ENCODE measurements around the gene CRELD2.

Gene CRELD2

DNA sequence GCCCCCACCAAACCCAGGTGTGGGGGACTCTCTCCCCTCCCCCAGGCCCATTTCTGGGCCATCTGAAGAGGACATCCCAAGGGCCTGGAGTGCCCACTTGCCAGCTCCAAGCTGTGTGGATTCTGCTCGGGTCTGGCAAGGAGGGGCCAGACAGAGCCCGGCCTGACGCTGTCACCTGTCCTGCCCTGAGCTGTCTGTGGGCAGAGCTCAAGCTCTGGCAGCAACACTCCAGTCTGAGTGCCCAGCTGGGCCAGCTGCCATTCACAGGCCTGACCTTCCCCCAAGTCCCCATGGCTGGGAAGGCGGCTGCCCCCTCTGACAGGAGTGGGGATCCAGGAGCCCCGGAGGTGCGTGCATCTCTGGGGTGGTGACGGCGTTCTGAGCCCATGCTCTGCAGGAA is 35.9 kb downstream of the CRELD2 start:
- Histone ChIP-seq H3K36me3 (ENCODE audit: control insufficient read depth in 2 of 2, insufficient read depth in 2 of 2, low read length in 2 of 2) (no peaks in the 10 kb centered on the region), H3K9ac (ENCODE audit: low read length in 2 of 2) (no peak overlapping the region), H3K27me3 (ENCODE audit: control insufficient read depth in 1 of 2, insufficient read depth in 2 of 2, low read length in 2 of 2) (no peaks in the 10 kb centered on the region), H3K9me3 (ENCODE audit: control insufficient read depth in 2 of 2, low read length in 2 of 2) (no peaks in the 10 kb centered on the region), H3K4me1 (ENCODE audit: control insufficient read depth, insufficient read depth, low read length) (peaks cover 20% of the 10 kb centered on the region), H3K4me3 (ENCODE audit: low read length in 2 of 2) (no peak overlapping the region), H3K27ac (ENCODE audit: low read length) (no peak overlapping the region)

- H3K4me3 ChIP-seq (ENCODE audit: low read length in 2 of 2) = no peak overlapping the region
- H3K27me3 ChIP-seq (ENCODE audit: control insufficient read depth in 1 of 2, insufficient read depth in 2 of 2, low read length in 2 of 2) = no peaks in the 10 kb centered on the region
- H3K9me3 ChIP-seq (ENCODE audit: control insufficient read depth in 2 of 2, low read length in 2 of 2) = no peaks in the 10 kb centered on the region
- no peak overlapping the region for H3K27ac ChIP-seq (ENCODE audit: low read length)
- H3K36me3 ChIP-seq (ENCODE audit: control insufficient read depth in 2 of 2, insufficient read depth in 2 of 2, low read length in 2 of 2) = no peaks in the 10 kb centered on the region
- peaks cover 27% of the 10 kb centered on the region for H3K4me1 ChIP-seq (ENCODE audit: control insufficient read depth, insufficient read depth, low read length)
- H3K9ac ChIP-seq (ENCODE audit: low read length in 2 of 2) = no peak overlapping the region
Observed at GRCh38 chr22:49954991-49955580, 36.7 kb downstream of the CRELD2 start.

GRCh38 chr22:49955581-49956417 is 37.4 kb downstream of the CRELD2 start:
- Histone ChIP-seq H3K4me1 (ENCODE audit: control insufficient read depth, insufficient read depth, low read length) (peaks cover 27% of the 10 kb centered on the region), H3K27ac (ENCODE audit: low read length) (no peak overlapping the region), H3K4me3 (ENCODE audit: low read length in 2 of 2) (no peak overlapping the region), H3K9ac (ENCODE audit: low read length in 2 of 2) (no peak overlapping the region), H3K9me3 (ENCODE audit: control insufficient read depth in 2 of 2, low read length in 2 of 2) (no peaks in the 10 kb centered on the region), H3K36me3 (ENCODE audit: control insufficient read depth in 2 of 2, insufficient read depth in 2 of 2, low read length in 2 of 2) (no peaks in the 10 kb centered on the region), H3K27me3 (ENCODE audit: control insufficient read depth in 1 of 2, insufficient read depth in 2 of 2, low read length in 2 of 2) (no peaks in the 10 kb centered on the region)

DNA sequence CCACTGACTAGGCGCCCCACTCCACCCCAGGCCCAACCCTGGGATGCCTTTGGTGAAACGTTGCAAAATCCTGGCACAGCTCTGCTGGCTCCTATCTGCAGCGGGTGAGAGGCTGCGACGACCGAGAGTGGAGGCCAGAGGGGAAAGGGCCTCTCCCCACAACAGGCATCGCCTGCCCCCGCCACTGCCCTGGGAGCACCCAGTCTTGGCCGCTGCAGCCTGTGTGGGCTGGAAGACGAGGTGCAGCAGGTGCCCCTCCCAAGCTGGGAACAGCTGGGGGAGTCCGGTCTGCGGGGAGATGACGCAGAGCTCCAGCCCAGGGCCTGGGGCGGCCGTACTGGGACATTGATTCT is 38.0 kb downstream of the CRELD2 start:
- H3K9me3 ChIP-seq (ENCODE audit: control insufficient read depth in 2 of 2, low read length in 2 of 2) = no peaks in the 10 kb centered on the region
- H3K36me3 ChIP-seq (ENCODE audit: control insufficient read depth in 2 of 2, insufficient read depth in 2 of 2, low read length in 2 of 2) = no peaks in the 10 kb centered on the region
- no peak overlapping the region for H3K4me3 ChIP-seq (ENCODE audit: low read length in 2 of 2)
- H3K9ac ChIP-seq (ENCODE audit: low read length in 2 of 2) = no peak overlapping the region
- no peaks in the 10 kb centered on the region for H3K27me3 ChIP-seq (ENCODE audit: control insufficient read depth in 1 of 2, insufficient read depth in 2 of 2, low read length in 2 of 2)
- peaks cover 29% of the 10 kb centered on the region for H3K4me1 ChIP-seq (ENCODE audit: control insufficient read depth, insufficient read depth, low read length)
- no peak overlapping the region for H3K27ac ChIP-seq (ENCODE audit: low read length)

DNA sequence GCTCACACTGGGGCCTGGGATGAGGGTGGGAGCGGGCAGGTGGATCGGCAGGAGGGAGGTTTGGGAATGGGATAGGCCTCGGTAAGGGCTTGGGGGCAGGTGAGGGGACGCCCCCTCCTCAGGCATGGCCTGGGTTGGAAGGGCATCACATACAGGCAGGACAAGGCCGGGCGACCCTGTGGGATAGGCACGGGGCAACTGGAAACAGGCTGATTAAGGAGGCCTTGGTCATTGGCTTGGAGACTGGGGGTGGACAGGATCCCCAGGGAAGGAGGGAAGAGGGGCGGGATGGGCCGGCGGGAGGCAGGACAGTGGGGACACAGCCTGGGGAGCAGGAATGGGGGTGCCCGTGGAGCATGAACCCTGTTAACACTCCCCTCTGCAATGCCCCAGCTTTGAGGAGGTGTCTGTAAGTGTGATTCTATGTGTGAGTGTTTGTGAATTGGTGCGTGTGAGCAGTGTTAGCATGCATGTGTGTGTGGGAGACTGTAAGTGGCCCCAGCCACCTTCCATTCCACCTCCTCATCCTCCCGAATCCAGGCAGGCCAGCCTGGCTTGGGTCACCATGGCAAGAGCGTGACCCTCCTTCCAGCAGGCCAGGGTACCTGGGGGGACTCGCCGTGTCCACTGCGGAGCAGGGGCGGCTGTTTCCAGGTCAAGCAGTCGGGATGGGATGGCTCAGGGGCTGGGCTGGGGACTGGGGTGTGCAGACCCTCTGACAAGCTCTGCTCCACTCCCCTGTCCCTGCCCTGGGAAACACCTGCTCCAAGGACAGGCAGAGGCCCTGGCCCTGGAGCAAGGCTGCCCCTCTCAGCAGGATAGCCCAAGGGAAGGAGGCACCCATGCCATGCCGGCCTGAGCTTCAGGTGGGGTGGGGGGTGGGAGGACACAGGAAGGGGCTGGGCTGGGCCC is 38.7 kb downstream of the CRELD2 start:
- no peaks in the 10 kb centered on the region for H3K27me3 ChIP-seq (ENCODE audit: control insufficient read depth in 1 of 2, insufficient read depth in 2 of 2, low read length in 2 of 2)
- peaks cover 35% of the 10 kb centered on the region for H3K4me1 ChIP-seq (ENCODE audit: control insufficient read depth, insufficient read depth, low read length)
- no peak overlapping the region for H3K27ac ChIP-seq (ENCODE audit: low read length)
- no peak overlapping the region for H3K9ac ChIP-seq (ENCODE audit: low read length in 2 of 2)
- no peaks in the 10 kb centered on the region for H3K36me3 ChIP-seq (ENCODE audit: control insufficient read depth in 2 of 2, insufficient read depth in 2 of 2, low read length in 2 of 2)
- no peaks in the 10 kb centered on the region for H3K9me3 ChIP-seq (ENCODE audit: control insufficient read depth in 2 of 2, low read length in 2 of 2)
- no peak overlapping the region for H3K4me3 ChIP-seq (ENCODE audit: low read length in 2 of 2)

GRCh38 chr22:49957826-49958365 is 39.5 kb downstream of the CRELD2 start:
- H3K36me3 ChIP-seq (ENCODE audit: control insufficient read depth in 2 of 2, insufficient read depth in 2 of 2, low read length in 2 of 2) = peaks cover 0 to 2% of the 10 kb centered on the region in 2 donors
- no peak overlapping the region for H3K4me3 ChIP-seq (ENCODE audit: low read length in 2 of 2)
- H3K4me1 ChIP-seq (ENCODE audit: control insufficient read depth, insufficient read depth, low read length) = peaks cover 35% of the 10 kb centered on the region
- no peak overlapping the region for H3K27ac ChIP-seq (ENCODE audit: low read length)
- H3K9ac ChIP-seq (ENCODE audit: low read length in 2 of 2) = no peak overlapping the region
- no peaks in the 10 kb centered on the region for H3K9me3 ChIP-seq (ENCODE audit: control insufficient read depth in 2 of 2, low read length in 2 of 2)
- no peaks in the 10 kb centered on the region for H3K27me3 ChIP-seq (ENCODE audit: control insufficient read depth in 1 of 2, insufficient read depth in 2 of 2, low read length in 2 of 2)

GRCh38 chr22:49958366-49958921 is 40.0 kb downstream of the CRELD2 start:
- no peak overlapping the region for H3K9ac ChIP-seq (ENCODE audit: low read length in 2 of 2)
- H3K4me1 ChIP-seq (ENCODE audit: control insufficient read depth, insufficient read depth, low read length) = peaks cover 37% of the 10 kb centered on the region
- no peaks in the 10 kb centered on the region for H3K9me3 ChIP-seq (ENCODE audit: control insufficient read depth in 2 of 2, low read length in 2 of 2)
- H3K27ac ChIP-seq (ENCODE audit: low read length) = no peak overlapping the region
- H3K4me3 ChIP-seq (ENCODE audit: low read length in 2 of 2) = no peak overlapping the region
- peaks cover 4% of the 10 kb centered on the region in 2 donors for H3K36me3 ChIP-seq (ENCODE audit: control insufficient read depth in 2 of 2, insufficient read depth in 2 of 2, low read length in 2 of 2)
- no peaks in the 10 kb centered on the region for H3K27me3 ChIP-seq (ENCODE audit: control insufficient read depth in 1 of 2, insufficient read depth in 2 of 2, low read length in 2 of 2)

GRCh38 chr22:49958931-49959781 is 40.7 kb downstream of the CRELD2 start:
- H3K4me1 ChIP-seq (ENCODE audit: control insufficient read depth, insufficient read depth, low read length) = peaks cover 36% of the 10 kb centered on the region
- no peaks in the 10 kb centered on the region for H3K27me3 ChIP-seq (ENCODE audit: control insufficient read depth in 1 of 2, insufficient read depth in 2 of 2, low read length in 2 of 2)
- peaks cover 5 to 6% of the 10 kb centered on the region in 2 donors for H3K36me3 ChIP-seq (ENCODE audit: control insufficient read depth in 2 of 2, insufficient read depth in 2 of 2, low read length in 2 of 2)
- peak overlapping the region; percentile 52 to 72 for H3K9ac ChIP-seq (ENCODE audit: low read length in 2 of 2)
- H3K9me3 ChIP-seq (ENCODE audit: control insufficient read depth in 2 of 2, low read length in 2 of 2) = no peaks in the 10 kb centered on the region
- H3K4me3 ChIP-seq (ENCODE audit: low read length in 2 of 2) = peak overlapping the region; percentile 62 to 81
- no peak overlapping the region for H3K27ac ChIP-seq (ENCODE audit: low read length)

- peak overlapping the region; percentile 62 to 81 for H3K4me3 ChIP-seq (ENCODE audit: low read length in 2 of 2)
- H3K27ac ChIP-seq (ENCODE audit: low read length) = peak overlapping the region; percentile 73
- peaks cover 5 to 7% of the 10 kb centered on the region in 2 donors for H3K36me3 ChIP-seq (ENCODE audit: control insufficient read depth in 2 of 2, insufficient read depth in 2 of 2, low read length in 2 of 2)
- no peaks in the 10 kb centered on the region for H3K27me3 ChIP-seq (ENCODE audit: control insufficient read depth in 1 of 2, insufficient read depth in 2 of 2, low read length in 2 of 2)
- H3K9ac ChIP-seq (ENCODE audit: low read length in 2 of 2) = peak overlapping the region; percentile 52 to 72
- H3K9me3 ChIP-seq (ENCODE audit: control insufficient read depth in 2 of 2, low read length in 2 of 2) = no peaks in the 10 kb centered on the region
- H3K4me1 ChIP-seq (ENCODE audit: control insufficient read depth, insufficient read depth, low read length) = peaks cover 37% of the 10 kb centered on the region
Observed at GRCh38 chr22:49959782-49960158, 41.3 kb downstream of the CRELD2 start.

Measured in stomach smooth muscle (tissue), 2 donors.